Suprapubic skin (tissue), 3 donors: Measurements from ENCODE around the gene ATRX.

Experiments used
- POLR2A ChIP-seq, 2 donors: fragments of 450-650 bp; IDR thresholded peaks; one replicate each; pipeline ENCODE4 v1.6.1; 2017; ENCODE audit warnings: antibody characterized with exemption in 2 of 2, mild to moderate bottlenecking in 2 of 2, moderate library complexity in 2 of 2
- TF ChIP-seq, protein P1 (sequence below), 2 donors: fragments of 200-600 bp in 1 of 2; fragments of 450-650 bp in 1 of 2; sonication (generic) in 1 of 2; IDR thresholded peaks; one replicate each; pipeline ENCODE4 v1.5.1; 2016 to 2019; ENCODE audit warnings: antibody characterized with exemption in 2 of 2, mild to moderate bottlenecking in 1 of 2, moderate library complexity in 1 of 2

DNA sequence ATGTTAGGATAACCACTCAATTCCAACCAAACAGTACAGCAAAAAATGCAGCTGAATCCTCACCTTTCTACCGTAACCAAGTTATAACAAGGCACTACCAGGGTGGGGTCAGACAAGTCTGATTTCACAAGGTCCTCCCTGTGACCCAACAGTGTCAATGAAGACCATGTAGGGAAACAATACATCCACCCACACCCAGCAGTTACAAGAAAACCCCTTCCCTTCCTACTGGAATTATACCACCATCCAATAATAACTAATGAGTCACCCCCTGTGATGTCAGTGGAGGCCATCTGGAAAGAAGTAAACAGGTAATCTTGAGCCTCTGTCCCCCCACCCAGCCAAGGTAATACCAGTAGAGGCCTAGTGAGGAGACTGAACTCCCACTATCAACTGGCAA is 221.2 kb downstream of the ATRX start:
- no peak for TF ChIP-seq POLR2A (IDR thresholded peaks at IDR 0.05)
- TF ChIP-seq, protein P1, sequence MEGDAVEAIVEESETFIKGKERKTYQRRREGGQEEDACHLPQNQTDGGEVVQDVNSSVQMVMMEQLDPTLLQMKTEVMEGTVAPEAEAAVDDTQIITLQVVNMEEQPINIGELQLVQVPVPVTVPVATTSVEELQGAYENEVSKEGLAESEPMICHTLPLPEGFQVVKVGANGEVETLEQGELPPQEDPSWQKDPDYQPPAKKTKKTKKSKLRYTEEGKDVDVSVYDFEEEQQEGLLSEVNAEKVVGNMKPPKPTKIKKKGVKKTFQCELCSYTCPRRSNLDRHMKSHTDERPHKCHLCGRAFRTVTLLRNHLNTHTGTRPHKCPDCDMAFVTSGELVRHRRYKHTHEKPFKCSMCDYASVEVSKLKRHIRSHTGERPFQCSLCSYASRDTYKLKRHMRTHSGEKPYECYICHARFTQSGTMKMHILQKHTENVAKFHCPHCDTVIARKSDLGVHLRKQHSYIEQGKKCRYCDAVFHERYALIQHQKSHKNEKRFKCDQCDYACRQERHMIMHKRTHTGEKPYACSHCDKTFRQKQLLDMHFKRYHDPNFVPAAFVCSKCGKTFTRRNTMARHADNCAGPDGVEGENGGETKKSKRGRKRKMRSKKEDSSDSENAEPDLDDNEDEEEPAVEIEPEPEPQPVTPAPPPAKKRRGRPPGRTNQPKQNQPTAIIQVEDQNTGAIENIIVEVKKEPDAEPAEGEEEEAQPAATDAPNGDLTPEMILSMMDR (IDR thresholded peaks at IDR 0.05), result no peak
